Uterus (tissue), 2 donors: ENCODE measurements around the gene ERCC6L2.

Experiments
- CTCF ChIP-seq, 4 experiments: fragments of 200-600 bp in 2 of 4; fragments of 450-650 bp in 2 of 4; sonication (generic) in 2 of 4; IDR thresholded peaks; one replicate each; pipeline ENCODE4 v1.5.1; 2016 to 2019; ENCODE audit warnings: antibody characterized with exemption in 4 of 4, mild to moderate bottlenecking in 2 of 4, moderate library complexity in 1 of 4
- POLR2A ChIP-seq, 2 donors: fragments of 450-650 bp; IDR thresholded peaks; one replicate each; pipeline ENCODE4 v1.6.1; 2016; ENCODE audit warnings: antibody characterized with exemption in 2 of 2, mild to moderate bottlenecking in 1 of 2, moderate library complexity in 1 of 2

GRCh38 chr9:95840074-95840473, 35.4 kb upstream of the ERCC6L2 start:
- TF ChIP-seq CTCF (IDR thresholded peaks at IDR 0.05): no peak
- TF ChIP-seq POLR2A (IDR thresholded peaks at IDR 0.05): no peak
